Esophagus muscularis mucosa (tissue), 4 donors: ENCODE data around the gene B3GNT8.
"Not testable (repeated sequence)": the region's sequence is repeated elsewhere in the genome, so short reads cannot be mapped to it uniquely, and the experiment has no call there.

Source experiments
- EP300 ChIP-seq: sonication (generic); formaldehyde crosslinking; IDR thresholded peaks from one replicate; pipeline ENCODE4 v1.6.1; 2017; ENCODE audit warnings: antibody characterized with exemption
- POLR2A ChIP-seq: fragments of 450-650 bp; IDR thresholded peaks from one replicate; pipeline ENCODE4 v1.6.1; 2017; ENCODE audit warnings: antibody characterized with exemption, moderate library complexity, mild to moderate bottlenecking, low read depth
- POLR2AphosphoS5 ChIP-seq, 2 donors: sonication (generic); formaldehyde crosslinking; IDR thresholded peaks; one replicate each; pipeline ENCODE4 v1.6.1; 2017; ENCODE audit warnings: antibody characterized with exemption in 2 of 2
- TF ChIP-seq, protein P1 (sequence below), 3 experiments: fragments of 200-600 bp in 2 of 3; fragments of 450-650 bp in 1 of 3; sonication (generic) in 2 of 3; IDR thresholded peaks; one replicate each; pipeline ENCODE4 v1.5.1; 2017 to 2019; ENCODE audit warnings: antibody characterized with exemption in 3 of 3, mild to moderate bottlenecking in 2 of 3, moderate library complexity in 1 of 3

GRCh38 chr19:41408846-41409245, 18.3 kb downstream of the B3GNT8 start:
- not testable (repeated sequence) for TF ChIP-seq POLR2AphosphoS5 (IDR thresholded peaks at IDR 0.05); POLR2A; EP300
- TF ChIP-seq, protein P1, sequence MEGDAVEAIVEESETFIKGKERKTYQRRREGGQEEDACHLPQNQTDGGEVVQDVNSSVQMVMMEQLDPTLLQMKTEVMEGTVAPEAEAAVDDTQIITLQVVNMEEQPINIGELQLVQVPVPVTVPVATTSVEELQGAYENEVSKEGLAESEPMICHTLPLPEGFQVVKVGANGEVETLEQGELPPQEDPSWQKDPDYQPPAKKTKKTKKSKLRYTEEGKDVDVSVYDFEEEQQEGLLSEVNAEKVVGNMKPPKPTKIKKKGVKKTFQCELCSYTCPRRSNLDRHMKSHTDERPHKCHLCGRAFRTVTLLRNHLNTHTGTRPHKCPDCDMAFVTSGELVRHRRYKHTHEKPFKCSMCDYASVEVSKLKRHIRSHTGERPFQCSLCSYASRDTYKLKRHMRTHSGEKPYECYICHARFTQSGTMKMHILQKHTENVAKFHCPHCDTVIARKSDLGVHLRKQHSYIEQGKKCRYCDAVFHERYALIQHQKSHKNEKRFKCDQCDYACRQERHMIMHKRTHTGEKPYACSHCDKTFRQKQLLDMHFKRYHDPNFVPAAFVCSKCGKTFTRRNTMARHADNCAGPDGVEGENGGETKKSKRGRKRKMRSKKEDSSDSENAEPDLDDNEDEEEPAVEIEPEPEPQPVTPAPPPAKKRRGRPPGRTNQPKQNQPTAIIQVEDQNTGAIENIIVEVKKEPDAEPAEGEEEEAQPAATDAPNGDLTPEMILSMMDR (IDR thresholded peaks at IDR 0.05) = not testable (repeated sequence)
